Measurements from ENCODE around the gene ANGPTL5. TPM values are rescaled to one million over a fixed set of nuclear protein-coding genes. Genes with fewer than 3 reads are reported as not detected.

ANGPTL5 gene
- total and polyA plus RNA-seq, 9 of the 15 experiments (the other 6 are each of a cell fraction or from before 2014, with no cell fraction given): 0.03 TPM; not detected in 8

DNA sequence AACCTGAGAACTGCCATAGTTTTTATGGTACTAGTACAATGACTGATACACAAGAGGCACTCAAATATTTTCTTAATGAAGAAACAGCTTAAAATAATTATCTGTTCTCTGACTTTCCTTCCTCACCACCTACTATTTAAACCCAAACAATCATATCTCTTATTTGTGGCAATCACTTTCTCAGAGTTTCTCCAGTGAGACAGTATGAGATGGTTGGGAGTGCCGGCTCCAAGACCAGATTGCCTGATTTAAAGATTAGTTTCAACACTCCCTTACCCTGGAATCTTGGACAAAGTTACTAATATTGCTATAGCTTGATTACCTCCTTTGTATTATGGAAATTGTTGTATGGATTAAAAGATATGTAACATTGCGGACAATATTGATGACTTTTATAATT is 7.2 kb downstream of the ANGPTL5 start (continued):
- TF ChIP-seq, protein P1, sequence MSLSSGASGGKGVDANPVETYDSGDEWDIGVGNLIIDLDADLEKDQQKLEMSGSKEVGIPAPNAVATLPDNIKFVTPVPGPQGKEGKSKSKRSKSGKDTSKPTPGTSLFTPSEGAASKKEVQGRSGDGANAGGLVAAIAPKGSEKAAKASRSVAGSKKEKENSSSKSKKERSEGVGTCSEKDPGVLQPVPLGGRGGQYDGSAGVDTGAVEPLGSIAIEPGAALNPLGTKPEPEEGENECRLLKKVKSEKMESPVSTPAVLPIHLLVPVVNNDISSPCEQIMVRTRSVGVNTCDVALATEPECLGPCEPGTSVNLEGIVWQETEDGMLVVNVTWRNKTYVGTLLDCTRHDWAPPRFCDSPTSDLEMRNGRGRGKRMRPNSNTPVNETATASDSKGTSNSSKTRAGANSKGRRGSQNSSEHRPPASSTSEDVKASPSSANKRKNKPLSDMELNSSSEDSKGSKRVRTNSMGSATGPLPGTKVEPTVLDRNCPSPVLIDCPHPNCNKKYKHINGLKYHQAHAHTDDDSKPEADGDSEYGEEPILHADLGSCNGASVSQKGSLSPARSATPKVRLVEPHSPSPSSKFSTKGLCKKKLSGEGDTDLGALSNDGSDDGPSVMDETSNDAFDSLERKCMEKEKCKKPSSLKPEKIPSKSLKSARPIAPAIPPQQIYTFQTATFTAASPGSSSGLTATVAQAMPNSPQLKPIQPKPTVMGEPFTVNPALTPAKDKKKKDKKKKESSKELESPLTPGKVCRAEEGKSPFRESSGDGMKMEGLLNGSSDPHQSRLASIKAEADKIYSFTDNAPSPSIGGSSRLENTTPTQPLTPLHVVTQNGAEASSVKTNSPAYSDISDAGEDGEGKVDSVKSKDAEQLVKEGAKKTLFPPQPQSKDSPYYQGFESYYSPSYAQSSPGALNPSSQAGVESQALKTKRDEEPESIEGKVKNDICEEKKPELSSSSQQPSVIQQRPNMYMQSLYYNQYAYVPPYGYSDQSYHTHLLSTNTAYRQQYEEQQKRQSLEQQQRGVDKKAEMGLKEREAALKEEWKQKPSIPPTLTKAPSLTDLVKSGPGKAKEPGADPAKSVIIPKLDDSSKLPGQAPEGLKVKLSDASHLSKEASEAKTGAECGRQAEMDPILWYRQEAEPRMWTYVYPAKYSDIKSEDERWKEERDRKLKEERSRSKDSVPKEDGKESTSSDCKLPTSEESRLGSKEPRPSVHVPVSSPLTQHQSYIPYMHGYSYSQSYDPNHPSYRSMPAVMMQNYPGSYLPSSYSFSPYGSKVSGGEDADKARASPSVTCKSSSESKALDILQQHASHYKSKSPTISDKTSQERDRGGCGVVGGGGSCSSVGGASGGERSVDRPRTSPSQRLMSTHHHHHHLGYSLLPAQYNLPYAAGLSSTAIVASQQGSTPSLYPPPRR (CRISPR knock-in tag; IDR thresholded peaks at IDR 0.05; ENCODE audit: borderline replicate concordance): no peak

DNA sequence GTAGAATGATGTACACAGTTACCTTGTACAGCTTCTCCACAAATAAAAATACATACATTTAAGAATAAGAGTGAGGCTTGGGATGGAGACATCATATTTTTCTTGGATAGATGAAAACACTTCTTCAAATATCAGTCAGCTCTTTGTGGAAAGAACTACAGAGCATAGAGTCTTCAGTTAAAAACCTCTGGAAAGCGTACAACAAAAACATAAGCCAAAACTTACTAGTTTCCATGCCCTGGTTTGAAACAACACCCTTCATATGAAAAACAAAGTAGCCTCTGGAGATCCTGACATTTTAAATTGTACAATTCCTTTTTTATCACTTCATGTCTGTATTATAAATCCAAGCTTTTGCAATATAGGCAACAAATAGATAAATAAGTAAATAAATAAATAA is 8.5 kb downstream of the ANGPTL5 start:
- Histone ChIP-seq H3K9ac (ENCODE audit: insufficient read depth in 1 of 2, low read depth in 2 of 2, low read length in 2 of 2) (no peak overlapping the region), H2AFZ (ENCODE audit: low read depth, low read length) (no peak overlapping the region), H3K27me3 (ENCODE audit: control insufficient read depth in 2 of 2, insufficient read depth in 2 of 2, low read length in 2 of 2) (no peaks in the 10 kb centered on the region), H3K9me1 (ENCODE audit: control insufficient read depth, insufficient read depth, low read length) (no peaks in the 10 kb centered on the region), H4K20me1 (replicated peaks; ENCODE audit: control insufficient read depth, insufficient read depth, low read length) (no peaks in the 10 kb centered on the region), H3K4me2 (ENCODE audit: insufficient read depth, low read length) (no peak overlapping the region), H3K4me1 (replicated peaks in 1 of 2; ENCODE audit: control insufficient read depth in 2 of 2, insufficient read depth in 2 of 2, low read length in 2 of 2) (no peaks in the 10 kb centered on the region), H3K4me3 (no peak overlapping the region), H3K9me3 (replicated peaks; ENCODE audit: control insufficient read depth, insufficient read depth, low read depth, low read length) (no peaks in the 10 kb centered on the region), H3K79me2 (ENCODE audit: control insufficient read depth, insufficient read depth, low read length) (no peaks in the 10 kb centered on the region), H3K36me3 (ENCODE audit: control insufficient read depth, insufficient read depth, low read length) (no peaks in the 10 kb centered on the region), H3K27ac (ENCODE audit: extremely low read depth, low read depth, low read length) (no peak overlapping the region)
- in situ Hi-C loops (cut with MboI) (no loop called here), intact Hi-C loops (cut with micrococcal nuclease) (no loop called here)
- DNase-seq (ENCODE audit: extremely low read depth in 1 of 4, low spot score in 3 of 4) (no peak), ATAC-seq (no peak), FAIRE-seq (no peak)
- CTCF ChIA-PET (ENCODE audit: low intra/inter-chr PET ratio): no interaction called here
- POLR2A ChIA-PET: interaction anchor here (0.6 kb wide), 1 partner anchor 105 kb away, joined by 4 read pairs; no protein-coding TSS in a partner anchor
- TF ChIP-seq NR3C1 (CRISPR knock-in tag; IDR thresholded peaks at IDR 0.05): no peak
- no peak for TF ChIP-seq CBX1 (IDR thresholded peaks at IDR 0.05; ENCODE audit: low read depth)
- TF ChIP-seq, protein P2, sequence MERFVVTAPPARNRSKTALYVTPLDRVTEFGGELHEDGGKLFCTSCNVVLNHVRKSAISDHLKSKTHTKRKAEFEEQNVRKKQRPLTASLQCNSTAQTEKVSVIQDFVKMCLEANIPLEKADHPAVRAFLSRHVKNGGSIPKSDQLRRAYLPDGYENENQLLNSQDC (CRISPR knock-in tag; IDR thresholded peaks at IDR 0.05): no peak
- no peak for TF ChIP-seq MTA3 (IDR thresholded peaks at IDR 0.05; ENCODE audit: borderline replicate concordance)
- no peak for TF ChIP-seq SMAD3 (CRISPR knock-in tag; conservative IDR thresholded peaks at IDR 0.05)
- no peak for TF ChIP-seq ZC3H11A (IDR thresholded peaks at IDR 0.05; ENCODE audit: low read depth, low read length)
- TF ChIP-seq ZNF518B (CRISPR knock-in tag; IDR thresholded peaks at IDR 0.05): no peak
- no peak for TF ChIP-seq KDM5B (IDR thresholded peaks at IDR 0.05; ENCODE audit: insufficient replicate concordance, low read depth, low read length)
- no peak for TF ChIP-seq SMARCA4 (IDR thresholded peaks at IDR 0.05)
- no peak for TF ChIP-seq FUS (optimal IDR thresholded peaks at IDR 0.05; ENCODE audit: low read depth, low read length)
- no peak for TF ChIP-seq TCF3 (CRISPR knock-in tag; IDR thresholded peaks at IDR 0.05)
- TF ChIP-seq MCM5 (IDR thresholded peaks at IDR 0.05; ENCODE audit: low read depth): no peak
- no TSS peak for BruUV-seq (replicated peaks)
- WGBS (ENCODE audit: insufficient coverage, low coverage, missing lambda C conversion rate): 6% methylated on average over 1 of the region's 1 CpG
